GM19193 (cell line): ENCODE data around the gene ADAD2.

ENCODE experiments used
- POLR2A ChIP-seq: IDR thresholded peaks from 4 replicates; pipeline ENCODE4 v1.6.1; 2011; ENCODE audit not compliant: insufficient read depth, insufficient read length; ENCODE audit errors: extremely low read depth

The ADAD2 gene

GRCh38 chr16:84190731-84191388 is at the start of gene ADAD2:
TSS of gene ADAD2 (plus strand) at chr16:84191157. CDS start at chr16:84191231, 74 bp downstream.
- TF ChIP-seq POLR2A: no peak

- TF ChIP-seq POLR2A: no peak
These were observed 47.9 kb upstream of the ADAD2 start for GRCh38 chr16:84143081-84143480.

GRCh38 chr16:84143784-84144199 is 47.2 kb upstream of the ADAD2 start:
- no peak for TF ChIP-seq POLR2A

GRCh38 chr16:84144209-84144858 is 46.6 kb upstream of the ADAD2 start:
- no peak for TF ChIP-seq POLR2A

- peak; percentile 59 for TF ChIP-seq POLR2A
These were observed 45.9 kb upstream of the ADAD2 start, which contains the start of the genes DNAAF1 and HSDL1 for GRCh38 chr16:84144859-84145639. TSS of gene DNAAF1 (plus strand) at chr16:84145308. CDS start at chr16:84145441, 133 bp downstream. TSS of gene HSDL1 (minus strand) at chr16:84145177. CDS start at chr16:84131321, 13,856 bp downstream.

GRCh38 chr16:84150926-84151325 is 40.0 kb upstream of the ADAD2 start:
- TF ChIP-seq POLR2A: no peak

- TF ChIP-seq POLR2A: no peak
These were observed 37.2 kb upstream of the ADAD2 start for GRCh38 chr16:84153660-84154214.

GRCh38 chr16:84155226-84155625 is 35.7 kb upstream of the ADAD2 start:
- TF ChIP-seq POLR2A: no peak

- no peak for TF ChIP-seq POLR2A
These were observed 35.2 kb upstream of the ADAD2 start for GRCh38 chr16:84155771-84156170.

- no peak for TF ChIP-seq POLR2A
These were observed 34.6 kb upstream of the ADAD2 start for GRCh38 chr16:84156342-84156784.

GRCh38 chr16:84159007-84159406 is 31.9 kb upstream of the ADAD2 start:
- TF ChIP-seq POLR2A: no peak

GRCh38 chr16:84159800-84160199 is 31.2 kb upstream of the ADAD2 start:
- TF ChIP-seq POLR2A: no peak

GRCh38 chr16:84161037-84161436 is 29.9 kb upstream of the ADAD2 start:
- no peak for TF ChIP-seq POLR2A

- no peak for TF ChIP-seq POLR2A
These were observed 29.2 kb upstream of the ADAD2 start for GRCh38 chr16:84161801-84162200.

GRCh38 chr16:84165746-84166145 is 25.2 kb upstream of the ADAD2 start:
- no peak for TF ChIP-seq POLR2A
